Stimulated activated CD4-positive, alpha-beta T cell treated with anti-CD3 and anti-CD28 coated beads, Interleukin-15, amount 100 ng/mL, for 1 hour (primary cell): ENCODE results near the gene PDE6A.
A peak's percentile ranks its signal among the peaks of the same experiment; 100 is the strongest.
"Not testable (repeated sequence)": the region's sequence is repeated elsewhere in the genome, so short reads cannot be mapped to it uniquely, and the experiment has no call there.

ENCODE experiments used
- DNase-seq, 2 donors: peaks; one replicate each; pipeline ENCODE4 v3.0.0-alpha.2; 2020; ENCODE audit warnings: low read depth in 1 of 2, low spot score in 1 of 2

PDE6A gene

DNA sequence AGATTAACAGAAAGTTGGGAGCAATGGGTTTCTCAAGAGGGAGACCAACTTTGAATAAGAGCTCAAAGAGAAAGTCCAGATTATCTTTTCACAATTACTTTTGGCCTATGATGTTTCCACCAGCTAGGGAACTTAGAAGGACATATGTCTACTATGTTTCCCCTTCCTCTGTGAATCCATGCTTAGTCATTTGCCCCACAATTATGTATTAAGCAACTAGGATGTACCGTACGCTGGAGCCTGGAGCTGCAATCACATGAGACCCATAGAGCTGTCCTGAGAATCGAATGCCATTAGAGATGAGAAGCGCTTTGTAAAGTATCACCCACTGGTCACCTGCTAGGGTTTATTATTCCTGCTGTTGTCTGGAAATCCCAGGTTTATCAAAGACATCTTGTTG lies 78.8 kb downstream of the PDE6A start:
- no peak for DNase-seq

- no peak for DNase-seq
These were observed 80.8 kb downstream of the PDE6A start for GRCh38 chr5:149863830-149864229.

DNA sequence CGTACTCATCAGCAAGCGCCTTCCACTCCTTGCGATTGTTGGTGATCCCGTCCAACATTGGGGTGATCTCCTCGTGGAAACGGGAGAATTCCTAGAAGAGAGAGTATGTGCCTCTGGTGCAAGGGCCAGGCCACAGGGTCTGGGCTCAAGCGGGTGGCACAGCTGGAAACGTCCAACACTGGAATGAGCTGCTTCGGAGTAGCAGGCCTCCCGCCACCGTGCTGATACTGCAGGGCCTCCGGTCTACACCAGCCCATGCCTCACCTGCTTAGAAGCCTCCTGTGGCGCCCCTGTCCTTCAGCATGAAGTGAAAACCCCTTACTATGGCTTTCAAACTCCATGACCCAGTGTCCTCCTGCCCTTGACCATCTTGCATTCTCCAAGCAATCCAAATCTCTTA lies 81.4 kb downstream of the PDE6A start:
- no peak for DNase-seq

- no peak for DNase-seq
These were observed 83.7 kb downstream of the PDE6A start for GRCh38 chr5:149860801-149861322.

DNA sequence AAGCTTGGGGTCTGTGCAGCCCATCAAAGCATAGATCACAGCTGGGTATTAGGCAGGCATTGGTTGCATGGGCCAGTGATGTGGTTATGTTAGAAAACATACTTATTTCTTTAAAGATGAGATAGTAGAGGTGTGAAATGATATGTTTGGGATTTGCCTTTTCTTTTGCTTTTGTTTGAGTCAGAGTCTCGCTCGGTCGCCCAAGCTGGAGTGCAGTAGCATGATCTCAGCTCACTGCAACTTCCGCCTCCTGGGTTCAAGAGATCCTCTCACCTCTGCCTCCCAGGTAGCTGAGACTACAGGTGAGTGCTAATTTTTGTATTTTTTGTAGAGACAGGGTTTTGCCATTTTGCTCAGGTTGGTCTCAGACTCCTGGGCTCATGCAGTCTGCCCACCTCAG lies 84.8 kb downstream of the PDE6A start:
- no peak for DNase-seq

DNA sequence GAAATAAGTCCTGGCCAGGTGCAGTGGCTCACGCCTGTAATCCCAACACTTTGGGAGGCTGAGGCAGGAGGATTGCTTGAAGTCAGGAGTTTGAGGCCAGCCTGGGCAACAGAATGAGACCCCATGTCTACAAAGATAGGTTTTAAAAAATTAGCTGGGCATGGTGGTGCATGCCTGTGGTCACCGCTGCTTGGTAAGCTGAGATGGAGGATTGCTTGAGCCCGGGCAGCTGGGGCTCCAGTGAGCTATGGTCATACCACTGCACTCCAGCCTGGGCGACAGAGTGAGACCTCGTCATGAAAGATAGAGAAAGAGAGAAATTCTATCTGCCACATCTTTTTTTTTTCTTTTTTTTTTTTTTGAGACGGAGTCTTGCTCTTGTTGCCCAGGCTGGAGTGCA lies 86.1 kb downstream of the PDE6A start:
- DNase-seq = not testable (repeated sequence)

GRCh38 chr5:149857499-149857898 lies 87.1 kb downstream of the PDE6A start:
- DNase-seq = no peak

- DNase-seq = no peak
These were observed 89.2 kb downstream of the PDE6A start for GRCh38 chr5:149855366-149855765.

DNA sequence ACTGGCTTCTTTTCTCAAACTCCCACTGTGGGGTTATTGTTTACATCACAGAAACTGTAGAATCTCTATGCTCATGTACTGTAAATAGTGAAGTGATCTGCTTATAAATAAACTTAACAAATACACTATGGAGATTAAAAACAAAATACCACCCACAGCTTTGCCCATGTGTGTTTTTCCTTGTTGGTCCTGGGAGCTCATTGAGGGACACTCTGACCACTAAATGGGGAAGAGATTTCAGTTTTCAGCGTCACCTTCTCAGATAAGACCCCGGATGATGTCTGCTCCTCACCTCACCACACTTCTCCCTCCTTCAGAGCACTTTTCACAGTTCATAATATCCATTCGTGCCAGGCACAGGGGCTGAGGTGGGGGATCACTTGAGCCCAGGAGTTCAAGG lies 89.7 kb downstream of the PDE6A start:
- DNase-seq = no peak

DNA sequence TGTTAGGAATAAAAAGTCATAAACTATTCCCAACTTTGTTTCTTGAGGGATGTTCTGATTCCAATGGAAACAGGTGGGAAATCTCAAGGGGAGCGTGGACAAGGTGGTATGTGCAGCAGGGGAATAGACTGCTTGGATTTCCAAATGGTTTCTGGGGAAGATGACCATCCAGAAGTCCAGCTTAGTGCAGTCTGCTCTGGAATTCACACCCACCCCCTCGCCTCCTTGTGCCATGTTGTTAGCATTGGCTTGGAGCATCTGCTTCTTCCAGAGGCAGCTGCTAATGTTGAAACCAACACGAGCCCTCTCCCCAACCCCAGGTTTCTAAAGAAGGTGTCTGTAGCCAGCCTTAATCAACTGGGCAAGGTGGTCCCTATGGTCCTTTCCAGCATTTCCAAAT lies 90.9 kb downstream of the PDE6A start:
- DNase-seq = no peak

- DNase-seq = no peak
These were observed 91.3 kb downstream of the PDE6A start for GRCh38 chr5:149853331-149853648.

DNA sequence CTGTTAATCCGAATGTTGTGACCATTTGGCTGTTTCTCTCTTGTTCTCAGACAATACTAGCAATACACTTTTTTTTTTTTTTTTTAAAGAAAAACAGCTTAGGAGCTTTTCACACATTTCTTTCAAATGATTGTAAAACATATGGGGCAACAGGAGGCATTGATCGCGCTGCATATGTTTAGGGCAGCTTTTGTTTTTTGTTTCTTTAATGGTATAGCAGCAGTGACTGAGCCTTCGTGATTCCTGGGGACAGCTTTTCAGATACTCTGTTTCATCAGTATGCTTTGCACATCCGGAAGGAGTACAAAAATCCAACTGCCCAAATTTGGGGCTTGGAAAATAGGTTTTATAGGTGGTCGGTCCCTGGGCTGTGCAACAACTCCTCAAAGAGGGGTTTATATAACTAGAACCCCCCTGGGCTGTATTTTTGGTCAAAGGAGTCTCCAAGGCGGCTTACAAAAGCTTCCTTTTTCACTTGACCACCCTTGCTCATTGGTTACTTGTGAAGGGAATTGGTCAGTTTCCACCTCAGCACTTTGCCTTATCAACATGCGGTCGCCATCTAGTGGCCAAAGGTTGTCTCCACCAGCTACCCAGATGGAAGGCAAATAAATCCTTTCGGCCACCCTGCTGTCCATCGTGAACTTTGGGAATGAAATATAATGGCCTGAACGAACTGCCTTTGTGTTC lies 91.8 kb downstream of the PDE6A start:
- peak in 1 of 2 donors; percentile 5 for DNase-seq

DNA sequence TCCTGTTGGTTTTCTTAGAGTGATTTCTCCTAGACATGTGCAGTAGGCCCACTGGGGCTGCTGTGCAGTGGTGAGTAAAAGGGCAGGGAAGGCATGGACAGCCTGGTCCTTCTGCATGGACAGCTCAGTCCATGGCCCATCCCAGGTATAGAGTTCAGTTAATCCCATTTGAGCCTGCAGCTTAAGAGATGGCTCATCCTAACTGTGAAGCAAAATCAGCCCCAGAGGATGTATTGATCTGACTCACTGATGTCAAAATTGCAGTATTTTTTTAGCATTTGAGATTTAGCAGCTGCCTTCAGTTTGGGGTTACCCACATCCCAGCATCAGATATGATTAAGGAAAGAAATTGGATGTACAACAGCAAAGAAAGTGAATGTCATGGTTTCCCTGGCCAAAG lies 93.4 kb downstream of the PDE6A start:
- DNase-seq = no peak

- DNase-seq = no peak
These were observed 94.4 kb downstream of the PDE6A start for GRCh38 chr5:149849966-149850910.

- no peak for DNase-seq
These were observed 95.2 kb downstream of the PDE6A start for GRCh38 chr5:149849280-149849965.

- DNase-seq = no peak
These were observed 97.0 kb downstream of the PDE6A start for GRCh38 chr5:149847611-149848010.

DNA sequence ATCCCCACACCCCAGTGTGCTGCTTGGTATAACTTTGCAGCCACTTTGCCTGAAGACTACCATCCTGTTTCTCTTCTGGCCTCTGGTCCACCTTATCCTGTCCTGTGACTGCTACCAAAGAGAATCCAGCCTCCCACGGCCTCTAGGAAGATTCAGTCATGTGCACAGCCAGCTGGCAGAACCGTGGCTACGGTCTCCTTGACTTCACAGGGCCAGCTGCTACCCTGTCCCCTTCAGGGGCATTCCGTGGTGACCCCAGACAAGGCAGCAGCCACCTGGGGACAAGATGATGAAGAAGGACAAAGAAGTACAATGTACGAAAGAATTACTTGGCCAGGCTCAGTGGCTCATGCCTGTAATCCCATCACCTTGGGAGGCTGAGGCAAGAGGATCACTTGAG lies 98.6 kb downstream of the PDE6A start:
- no peak for DNase-seq

- no peak for DNase-seq
These were observed 99.0 kb downstream of the PDE6A start for GRCh38 chr5:149845601-149846000.

DNA sequence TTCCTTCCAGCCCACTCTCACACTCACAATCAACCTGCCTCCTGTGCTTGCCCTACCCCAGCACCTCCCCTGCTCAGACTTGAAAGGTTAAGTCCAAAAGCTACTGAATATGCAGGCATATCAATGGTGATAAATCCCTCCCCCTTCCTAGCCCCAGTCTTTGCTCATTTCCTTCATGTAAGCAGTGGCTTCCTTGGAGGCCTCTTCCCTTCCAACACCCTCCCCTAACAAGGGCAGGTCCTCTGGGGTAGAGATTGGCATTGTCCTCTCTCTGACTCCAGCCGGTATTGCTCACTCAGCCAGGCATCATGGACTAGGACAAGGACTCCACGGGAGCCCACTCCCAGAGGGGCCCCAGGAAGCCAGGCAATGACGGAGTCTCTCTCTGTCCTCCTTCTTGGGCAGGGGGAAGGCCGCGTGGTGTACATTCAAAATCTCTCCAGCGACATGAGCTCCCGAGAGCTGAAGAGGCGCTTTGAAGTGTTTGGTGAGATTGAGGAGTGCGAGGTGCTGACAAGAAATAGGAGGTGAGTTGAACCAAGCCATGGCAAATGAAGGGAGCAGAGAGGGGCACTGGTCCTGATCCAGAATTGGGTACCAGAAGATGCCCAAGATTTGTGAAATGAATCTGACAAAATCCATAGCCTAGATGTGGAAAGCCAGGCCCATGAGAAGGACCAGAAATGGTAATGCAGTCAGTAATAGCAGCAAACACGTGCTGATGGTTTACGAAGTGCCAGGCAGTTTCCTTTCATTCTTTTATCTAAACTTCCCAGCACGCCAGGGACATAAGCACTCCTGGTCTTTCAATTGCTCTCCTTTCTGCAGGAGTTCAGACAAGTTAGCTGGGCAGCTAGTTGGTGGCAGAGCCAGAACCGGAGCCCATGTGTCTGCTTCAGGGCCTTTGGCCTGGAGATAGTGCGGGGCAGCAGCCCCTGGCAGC lies 102.5 kb downstream of the PDE6A start:
- DNase-seq = no peak

DNA sequence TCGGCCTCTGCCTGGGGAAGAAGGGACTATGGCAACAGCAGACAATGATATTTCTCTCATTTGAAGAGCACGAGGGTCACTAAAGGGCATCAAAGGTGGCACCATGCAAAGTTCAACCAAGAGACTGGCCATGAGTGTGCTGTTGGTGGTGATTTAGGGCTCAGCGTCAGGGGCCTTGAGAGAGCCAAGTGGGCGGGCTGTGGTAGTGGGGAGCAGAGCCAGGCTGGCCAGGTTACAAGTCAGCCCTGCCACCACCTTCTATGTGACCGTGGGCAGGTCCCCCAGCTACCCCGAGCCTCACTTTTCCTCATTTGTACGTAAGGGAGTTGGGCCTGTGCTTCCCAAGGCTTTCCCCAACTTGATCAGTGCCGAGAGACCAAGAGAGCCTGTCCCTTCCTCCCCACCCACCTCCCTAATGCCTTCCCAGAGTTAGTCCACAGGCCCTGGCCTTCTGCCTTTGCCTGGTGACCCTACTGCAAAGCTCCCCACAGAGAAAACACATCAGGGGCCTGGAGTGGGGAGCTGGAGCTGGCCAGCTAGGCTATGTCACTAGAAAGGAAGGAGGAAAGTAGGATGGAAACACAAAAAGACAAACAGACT lies 104.3 kb downstream of the PDE6A start:
- DNase-seq = no peak
